Stomach (tissue), 4 donors: ENCODE measurements around the gene HOXD3.

Experiments
- EP300 ChIP-seq: sonication (generic); formaldehyde crosslinking; IDR thresholded peaks from one replicate; pipeline ENCODE4 v1.6.1; 2017; ENCODE audit warnings: antibody characterized with exemption
- POLR2A ChIP-seq, 4 donors: fragments of 450-650 bp; IDR thresholded peaks; one replicate each; pipeline ENCODE4 v1.6.1; 2016; ENCODE audit warnings: antibody characterized with exemption in 4 of 4, control low read depth in 2 of 4, mild to moderate bottlenecking in 1 of 4, moderate library complexity in 1 of 4
- POLR2AphosphoS5 ChIP-seq, 3 donors: sonication (generic); formaldehyde crosslinking; IDR thresholded peaks; one replicate each; pipeline ENCODE4 v1.6.1; 2016; ENCODE audit warnings: antibody characterized with exemption in 3 of 3
- TF ChIP-seq, protein P1 (sequence below), 7 experiments: fragments of 450-650 bp in 4 of 7; fragments of 200-600 bp in 3 of 7; sonication (generic) in 3 of 7; IDR thresholded peaks; one replicate each; pipeline ENCODE4 v1.5.1; 2016 to 2019; ENCODE audit warnings: antibody characterized with exemption in 7 of 7, control low read depth in 2 of 7, mild to moderate bottlenecking in 1 of 7

DNA sequence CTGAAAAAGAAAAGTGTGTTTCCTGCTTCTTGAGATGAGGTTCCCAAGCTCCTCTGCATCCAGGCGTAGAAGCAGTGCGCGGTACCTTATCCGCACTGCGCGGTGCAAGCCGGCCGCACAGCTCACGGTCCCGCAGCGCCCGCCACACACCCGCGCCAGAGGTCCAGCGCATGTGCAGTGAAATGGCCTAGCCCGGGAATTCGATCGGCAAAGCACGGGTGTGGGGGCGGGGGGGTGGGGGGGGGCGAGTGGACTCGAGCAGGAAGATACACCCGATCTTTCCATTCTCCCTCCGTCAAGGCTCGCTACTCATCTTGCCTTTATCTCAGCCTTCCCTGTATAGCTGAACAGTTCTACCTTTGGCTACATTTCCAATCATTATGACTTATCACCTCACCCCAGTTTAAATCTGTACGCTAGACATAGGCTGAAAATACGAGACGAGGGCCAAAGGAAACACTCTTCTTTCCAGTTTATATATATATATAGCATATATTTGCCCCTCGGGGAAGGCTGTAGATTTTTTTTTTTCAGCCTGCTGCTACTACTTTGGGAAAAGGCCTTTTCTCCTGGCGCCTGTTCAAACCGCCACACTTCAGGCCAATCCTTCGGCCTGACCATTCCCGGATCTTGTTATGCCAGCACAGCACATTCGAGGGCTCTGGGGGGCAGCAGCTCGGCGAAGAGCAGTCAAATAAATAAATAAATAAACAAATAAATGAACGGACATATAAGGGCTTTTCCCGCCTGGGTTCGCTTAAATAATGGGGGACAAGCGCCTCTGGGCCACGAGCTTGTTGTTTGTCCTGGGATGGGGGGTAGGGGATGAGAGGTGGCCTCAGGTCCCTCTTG lies 17.2 kb upstream of the HOXD3 start:
- TF ChIP-seq EP300 (no peak), POLR2A (IDR thresholded peaks at IDR 0.05) (no peak), POLR2AphosphoS5 (IDR thresholded peaks at IDR 0.05) (no peak)
- TF ChIP-seq, protein P1, sequence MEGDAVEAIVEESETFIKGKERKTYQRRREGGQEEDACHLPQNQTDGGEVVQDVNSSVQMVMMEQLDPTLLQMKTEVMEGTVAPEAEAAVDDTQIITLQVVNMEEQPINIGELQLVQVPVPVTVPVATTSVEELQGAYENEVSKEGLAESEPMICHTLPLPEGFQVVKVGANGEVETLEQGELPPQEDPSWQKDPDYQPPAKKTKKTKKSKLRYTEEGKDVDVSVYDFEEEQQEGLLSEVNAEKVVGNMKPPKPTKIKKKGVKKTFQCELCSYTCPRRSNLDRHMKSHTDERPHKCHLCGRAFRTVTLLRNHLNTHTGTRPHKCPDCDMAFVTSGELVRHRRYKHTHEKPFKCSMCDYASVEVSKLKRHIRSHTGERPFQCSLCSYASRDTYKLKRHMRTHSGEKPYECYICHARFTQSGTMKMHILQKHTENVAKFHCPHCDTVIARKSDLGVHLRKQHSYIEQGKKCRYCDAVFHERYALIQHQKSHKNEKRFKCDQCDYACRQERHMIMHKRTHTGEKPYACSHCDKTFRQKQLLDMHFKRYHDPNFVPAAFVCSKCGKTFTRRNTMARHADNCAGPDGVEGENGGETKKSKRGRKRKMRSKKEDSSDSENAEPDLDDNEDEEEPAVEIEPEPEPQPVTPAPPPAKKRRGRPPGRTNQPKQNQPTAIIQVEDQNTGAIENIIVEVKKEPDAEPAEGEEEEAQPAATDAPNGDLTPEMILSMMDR (IDR thresholded peaks at IDR 0.05) = no peak
